H1 (cell line): ENCODE measurements around the gene CDCA7L. TPM values are rescaled to one million over a fixed set of nuclear protein-coding genes. Genes with fewer than 3 reads are reported as not detected.

Source experiments
- ASH2L ChIP-seq: fragments of 200-600, 300-600 bp; sonication (generic); IDR thresholded peaks from one replicate; pipeline ENCODE4 v1.7.1; 2017; ENCODE audit warnings: low read length
- ATF3 ChIP-seq: IDR thresholded peaks from 2 replicates; pipeline ENCODE4 v1.6.1; 2011; ENCODE audit warnings: low read depth, mild to moderate bottlenecking, low read length; ENCODE audit not compliant: insufficient read depth
- BRCA1 ChIP-seq: IDR thresholded peaks from 2 replicates; pipeline ENCODE4 v1.6.1; 2012; ENCODE audit warnings: low read depth, low read length, improper control_type of control experiment
- CHD1 ChIP-seq: IDR thresholded peaks from 2 replicates; pipeline ENCODE4 v1.6.1; 2012; ENCODE audit warnings: low read depth, low read length, improper control_type of control experiment
- CHD2 ChIP-seq: IDR thresholded peaks from 2 replicates; pipeline ENCODE4 v1.6.1; 2012; ENCODE audit warnings: low read length, improper control_type of control experiment
- CREB1 ChIP-seq: IDR thresholded peaks from 2 replicates; pipeline ENCODE4 v1.6.1; 2012; ENCODE audit warnings: inconsistent platforms
- EP300 ChIP-seq, 2 experiments: IDR thresholded peaks; 1 replicate in 1 of 2; 2 replicates in 1 of 2; pipeline ENCODE4 v1.6.1; 2011 to 2012; ENCODE audit warnings: low read depth in 2 of 2, low read length in 2 of 2, mild to moderate bottlenecking in 2 of 2, borderline replicate concordance in 1 of 2, inconsistent platforms in 1 of 2, moderate library complexity in 1 of 2
- GTF2F1 ChIP-seq: IDR thresholded peaks from 2 replicates; pipeline ENCODE4 v1.6.1; 2012; ENCODE audit warnings: low read depth, low read length, improper control_type of control experiment, borderline replicate concordance
- JUN ChIP-seq: IDR thresholded peaks from 2 replicates; pipeline ENCODE4 v1.6.1; 2011; ENCODE audit warnings: low read depth, mild to moderate bottlenecking, improper control_type of control experiment, low read length
- KDM5A ChIP-seq: fragments of 200-600 bp; IDR thresholded peaks from 2 replicates; pipeline ENCODE4 v1.7.1; 2012; ENCODE audit warnings: mild to moderate bottlenecking, low read length, inconsistent platforms, mixed read lengths
- MAX ChIP-seq: IDR thresholded peaks from 2 replicates; pipeline ENCODE4 v1.6.1; 2012; ENCODE audit warnings: inconsistent platforms
- POU5F1 ChIP-seq: IDR thresholded peaks from 2 replicates; pipeline ENCODE4 v1.6.1; 2011; ENCODE audit warnings: low read depth, mild to moderate bottlenecking, low read length, moderate library complexity
- RBBP5 ChIP-seq: IDR thresholded peaks from 2 replicates; pipeline ENCODE4 v1.7.1; 2012; ENCODE audit warnings: low read depth, mild to moderate bottlenecking, inconsistent platforms, low read length, moderate library complexity, borderline replicate concordance
- RNF2 ChIP-seq: fragments of 200-900, 300-1000 bp; sonication (generic); IDR thresholded peaks from 2 replicates; pipeline ENCODE4 v1.7.1; 2016; ENCODE audit warnings: borderline replicate concordance, low read depth, mild to moderate bottlenecking, antibody characterized with exemption, low read length; ENCODE audit not compliant: poor library complexity, severe bottlenecking; ENCODE audit errors: missing control alignments
- RXRA ChIP-seq: IDR thresholded peaks from 2 replicates; pipeline ENCODE4 v1.6.1; 2011; ENCODE audit warnings: low read depth, mild to moderate bottlenecking, low read length, moderate library complexity; ENCODE audit not compliant: insufficient read depth
- SIN3A ChIP-seq, 2 experiments: IDR thresholded peaks in 1 of 2; conservative IDR thresholded peaks in 1 of 2; 2 replicates each; pipeline ENCODE4 v1.6.1; 2011 to 2012; ENCODE audit warnings: low read length in 2 of 2, improper control_type of control experiment in 1 of 2, low read depth in 1 of 2, mild to moderate bottlenecking in 1 of 2
- SIX5 ChIP-seq: IDR thresholded peaks from 2 replicates; pipeline ENCODE4 v1.6.1; 2011; ENCODE audit warnings: mild to moderate bottlenecking, low read depth, low read length
- SP2 ChIP-seq: IDR thresholded peaks from 2 replicates; pipeline ENCODE4 v1.6.1; 2012; ENCODE audit warnings: mild to moderate bottlenecking, low read length, inconsistent platforms
- TAF1 ChIP-seq: IDR thresholded peaks from 2 replicates; pipeline ENCODE4 v1.6.1; 2011; ENCODE audit warnings: mild to moderate bottlenecking, low read depth, low read length
- TBP ChIP-seq: IDR thresholded peaks from 2 replicates; pipeline ENCODE4 v1.6.1; 2011; ENCODE audit warnings: low read depth, low read length, improper control_type of control experiment
- TCF12 ChIP-seq: IDR thresholded peaks from 2 replicates; pipeline ENCODE4 v1.6.1; 2011; ENCODE audit warnings: low read depth, mild to moderate bottlenecking, low read length
- USF2 ChIP-seq: IDR thresholded peaks from 2 replicates; pipeline ENCODE4 v1.6.1; 2011; ENCODE audit warnings: low read length, improper control_type of control experiment
- polyA plus RNA-seq, 7 experiments: library from polyadenylated mRNA; depleted of rRNA in 3 of 7; stranded (reverse) in 5 of 7; unstranded in 2 of 7; fragments of >200 nt in 5 of 7; fragments of 200-250 nt in 2 of 7; gene quantifications; 1 replicate in 5 of 7; 2 replicates in 1 of 7; 4 replicates in 1 of 7; pipeline versions ENCODE4 v1.2.1 to v1.2.3, GENCODE V29; 2011 to 2013; ENCODE audit warnings: missing spikeins in 2 of 7, mixed read lengths in 2 of 7
- total RNA-seq: library from RNA; stranded (reverse); fragmentation: NEBNext Ultra II Directional; extraction: Animal tissue kit (Norgen Biotek cat#: 25700); gene quantifications from 2 replicates; pipeline ENCODE4 v1.2.1, GENCODE V29; 2021

Gene CDCA7L
- total and polyA plus RNA-seq, 2 of the 8 experiments (the other 6 are each of a cell fraction or from before 2014, with no cell fraction given), result 93.8 to 168 TPM

GRCh38 chr7:21944616-21945453, 864 bp downstream of the CDCA7L start (continued):
- no peak for TF ChIP-seq CREB1
- TF ChIP-seq TAF1, result no peak
- no peak for TF ChIP-seq USF2
- no peak for TF ChIP-seq GTF2F1
- peak; percentile 29 to 72; a peak in 2 of 4 replicates for TF ChIP-seq SIN3A (conservative IDR thresholded peaks at IDR 0.05 in 1 of 2, IDR thresholded peaks at IDR 0.05 in 1 of 2; ENCODE audit: low read depth in 1 of 2, low read length in 2 of 2)
- TF ChIP-seq RBBP5, result no peak
- peak; percentile 37; the same call in 1 of the 2 replicates for TF ChIP-seq CHD2
- TF ChIP-seq EP300 (IDR thresholded peaks at IDR 0.05; ENCODE audit: borderline replicate concordance in 1 of 2, low read depth in 2 of 2, low read length in 2 of 2), result no peak
- no peak for TF ChIP-seq ATF3
- TF ChIP-seq SP2, result no peak
- TF ChIP-seq SIX5, result no peak
- TF ChIP-seq ASH2L, result peak; percentile 3
- TF ChIP-seq RXRA, result no peak
- no peak for TF ChIP-seq RNF2
- no peak for TF ChIP-seq JUN
- TF ChIP-seq TCF12, result no peak
- peak; percentile 75 for TF ChIP-seq MAX
- no peak for TF ChIP-seq KDM5A
- 0 out of 2 replicates have a peak, but pooled peaks have one; percentile 35 for TF ChIP-seq TBP
- TF ChIP-seq CHD1, result no peak; the same call in 1 of the 2 replicates
- no peak for TF ChIP-seq POU5F1
- TF ChIP-seq BRCA1, result no peak
